WTC11 (cell line): ENCODE results near the gene ZNF491. TPM values are rescaled to one million over a fixed set of nuclear protein-coding genes. Genes with fewer than 3 reads are reported as not detected.
"Not testable (repeated sequence)": the region's sequence is repeated elsewhere in the genome, so short reads cannot be mapped to it uniquely, and the experiment has no call there.

Source experiments
- ATAC-seq: fragments of 200-7000 bp; cut with Tn5 transposase; 2 replicates; pipeline ENCODE4 v1.10.0; 2021; ENCODE audit warnings: mild to moderate bottlenecking, moderate library complexity
- CTCF ChIA-PET: fragments of 300-600 bp; sonication (Branson Sonifier 250); formaldehyde crosslinking; loops from one replicate; lab custom pipeline; 2021; ENCODE audit warnings: antibody characterized with exemption; lab: Charles Lee
- POLR2A ChIA-PET: fragments of 350-600 bp; sonication (Branson Sonifier 250); formaldehyde crosslinking; loops from one replicate; lab custom pipeline; 2021; ENCODE audit warnings: antibody characterized with exemption; lab: Charles Lee
- DNase-seq: peaks from one replicate; pipeline ENCODE4 v3.0.0; 2021; ENCODE audit warnings: low spot score
- H3K27ac Mint-ChIP-seq: 2 replicates; pipeline ENCODE4 v1.8.0; 2021; ENCODE audit warnings: mixed read lengths
- H3K27me3 Mint-ChIP-seq: 2 replicates; pipeline ENCODE4 v1.8.0; 2021; ENCODE audit warnings: low read depth, mild to moderate bottlenecking, moderate library complexity, mixed read lengths
- H3K36me3 Mint-ChIP-seq: 2 replicates; pipeline ENCODE4 v1.8.0; 2021; ENCODE audit warnings: mixed read lengths
- H3K4me1 Mint-ChIP-seq: 2 replicates; pipeline ENCODE4 v1.8.0; 2022; ENCODE audit warnings: mixed read lengths
- H3K4me3 Mint-ChIP-seq: 2 replicates; pipeline ENCODE4 v1.8.0; 2021; ENCODE audit warnings: mild to moderate bottlenecking, moderate library complexity, mixed read lengths
- H3K9me3 Mint-ChIP-seq: 2 replicates; pipeline ENCODE4 v1.8.0; 2021; ENCODE audit warnings: mixed read lengths
- E2F4 ChIP-seq: sonication (generic); formaldehyde crosslinking; IDR thresholded peaks from 2 replicates; pipeline ENCODE4 v1.8.1; 2022; ENCODE audit warnings: low read depth, mild to moderate bottlenecking, moderate library complexity, missing genetic modification reagents, borderline replicate concordance
- RELA ChIP-seq: sonication (generic); formaldehyde crosslinking; IDR thresholded peaks from 2 replicates; pipeline ENCODE4 v1.8.1; 2022; ENCODE audit warnings: missing genetic modification reagents, mild to moderate bottlenecking, borderline replicate concordance
- STAT6 ChIP-seq: sonication (generic); formaldehyde crosslinking; conservative IDR thresholded peaks from 2 replicates; pipeline ENCODE4 v1.8.1; 2023; ENCODE audit warnings: mild to moderate bottlenecking, low read depth, missing genetic modification reagents, moderate library complexity
- TP53 ChIP-seq: sonication (generic); formaldehyde crosslinking; IDR thresholded peaks from 2 replicates; pipeline ENCODE4 v1.8.1; 2023; ENCODE audit warnings: mild to moderate bottlenecking, missing genetic modification reagents
- ZNF121 ChIP-seq: sonication (generic); formaldehyde crosslinking; IDR thresholded peaks from 2 replicates; pipeline ENCODE4 v1.8.0; 2023; ENCODE audit warnings: missing genetic modification reagents
- ZNF138 ChIP-seq: sonication (generic); formaldehyde crosslinking; conservative IDR thresholded peaks from 2 replicates; pipeline ENCODE4 v1.8.1; 2022; ENCODE audit warnings: mild to moderate bottlenecking, moderate library complexity, missing genetic modification reagents
- ZNF219 ChIP-seq: sonication (generic); formaldehyde crosslinking; IDR thresholded peaks from 2 replicates; pipeline ENCODE4 v1.8.0; 2023; ENCODE audit warnings: missing genetic modification reagents, mild to moderate bottlenecking, borderline replicate concordance
- total RNA-seq: library from RNA; stranded (reverse); gene quantifications from 3 replicates; pipeline ENCODE4 v1.2.3, GENCODE V29; 2021
- TF ChIP-seq, protein P1 (sequence below): fragments of 200-600 bp; IDR thresholded peaks from 2 replicates; pipeline ENCODE4 v1.8.0; 2022; ENCODE audit warnings: antibody characterized with exemption
- TF ChIP-seq, protein P2 (sequence below): sonication (generic); formaldehyde crosslinking; IDR thresholded peaks from 2 replicates; pipeline ENCODE4 v1.8.0; 2023; ENCODE audit warnings: missing genetic modification reagents, mild to moderate bottlenecking, borderline replicate concordance
- TF ChIP-seq, protein P3 (sequence below): sonication (generic); formaldehyde crosslinking; IDR thresholded peaks from 2 replicates; pipeline ENCODE4 v1.8.0; 2022; ENCODE audit warnings: missing genetic modification reagents
- TF ChIP-seq, protein P4 (sequence below): sonication (generic); formaldehyde crosslinking; IDR thresholded peaks from 2 replicates; pipeline ENCODE4 v1.8.1; 2023; ENCODE audit warnings: mild to moderate bottlenecking, missing genetic modification reagents

The ZNF491 gene
- total RNA-seq, 1 experiment from 2014 or later: 2.1 TPM

DNA sequence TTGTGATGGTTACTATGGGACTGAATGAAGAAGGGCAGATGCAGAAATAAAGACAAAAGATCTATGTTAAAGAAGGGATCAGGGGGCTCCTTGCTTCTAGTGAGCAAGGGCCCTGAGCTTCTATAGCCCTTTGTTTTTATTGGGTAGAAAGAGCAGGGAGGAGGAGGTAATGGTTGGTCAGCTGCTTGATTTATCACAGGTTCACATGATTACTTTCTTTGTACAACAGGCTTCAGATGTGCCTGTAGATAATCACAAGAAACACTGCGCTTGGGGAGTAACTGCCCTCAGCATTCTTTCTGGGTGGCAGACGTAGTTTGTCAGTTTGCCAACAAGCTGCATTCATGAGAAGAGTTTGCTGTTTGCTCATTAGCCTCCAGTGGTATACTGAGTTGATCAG, 45.4 kb downstream of the ZNF491 start (continued):
- TF ChIP-seq, protein P1, sequence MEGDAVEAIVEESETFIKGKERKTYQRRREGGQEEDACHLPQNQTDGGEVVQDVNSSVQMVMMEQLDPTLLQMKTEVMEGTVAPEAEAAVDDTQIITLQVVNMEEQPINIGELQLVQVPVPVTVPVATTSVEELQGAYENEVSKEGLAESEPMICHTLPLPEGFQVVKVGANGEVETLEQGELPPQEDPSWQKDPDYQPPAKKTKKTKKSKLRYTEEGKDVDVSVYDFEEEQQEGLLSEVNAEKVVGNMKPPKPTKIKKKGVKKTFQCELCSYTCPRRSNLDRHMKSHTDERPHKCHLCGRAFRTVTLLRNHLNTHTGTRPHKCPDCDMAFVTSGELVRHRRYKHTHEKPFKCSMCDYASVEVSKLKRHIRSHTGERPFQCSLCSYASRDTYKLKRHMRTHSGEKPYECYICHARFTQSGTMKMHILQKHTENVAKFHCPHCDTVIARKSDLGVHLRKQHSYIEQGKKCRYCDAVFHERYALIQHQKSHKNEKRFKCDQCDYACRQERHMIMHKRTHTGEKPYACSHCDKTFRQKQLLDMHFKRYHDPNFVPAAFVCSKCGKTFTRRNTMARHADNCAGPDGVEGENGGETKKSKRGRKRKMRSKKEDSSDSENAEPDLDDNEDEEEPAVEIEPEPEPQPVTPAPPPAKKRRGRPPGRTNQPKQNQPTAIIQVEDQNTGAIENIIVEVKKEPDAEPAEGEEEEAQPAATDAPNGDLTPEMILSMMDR: no peak
- TF ChIP-seq, protein P2, sequence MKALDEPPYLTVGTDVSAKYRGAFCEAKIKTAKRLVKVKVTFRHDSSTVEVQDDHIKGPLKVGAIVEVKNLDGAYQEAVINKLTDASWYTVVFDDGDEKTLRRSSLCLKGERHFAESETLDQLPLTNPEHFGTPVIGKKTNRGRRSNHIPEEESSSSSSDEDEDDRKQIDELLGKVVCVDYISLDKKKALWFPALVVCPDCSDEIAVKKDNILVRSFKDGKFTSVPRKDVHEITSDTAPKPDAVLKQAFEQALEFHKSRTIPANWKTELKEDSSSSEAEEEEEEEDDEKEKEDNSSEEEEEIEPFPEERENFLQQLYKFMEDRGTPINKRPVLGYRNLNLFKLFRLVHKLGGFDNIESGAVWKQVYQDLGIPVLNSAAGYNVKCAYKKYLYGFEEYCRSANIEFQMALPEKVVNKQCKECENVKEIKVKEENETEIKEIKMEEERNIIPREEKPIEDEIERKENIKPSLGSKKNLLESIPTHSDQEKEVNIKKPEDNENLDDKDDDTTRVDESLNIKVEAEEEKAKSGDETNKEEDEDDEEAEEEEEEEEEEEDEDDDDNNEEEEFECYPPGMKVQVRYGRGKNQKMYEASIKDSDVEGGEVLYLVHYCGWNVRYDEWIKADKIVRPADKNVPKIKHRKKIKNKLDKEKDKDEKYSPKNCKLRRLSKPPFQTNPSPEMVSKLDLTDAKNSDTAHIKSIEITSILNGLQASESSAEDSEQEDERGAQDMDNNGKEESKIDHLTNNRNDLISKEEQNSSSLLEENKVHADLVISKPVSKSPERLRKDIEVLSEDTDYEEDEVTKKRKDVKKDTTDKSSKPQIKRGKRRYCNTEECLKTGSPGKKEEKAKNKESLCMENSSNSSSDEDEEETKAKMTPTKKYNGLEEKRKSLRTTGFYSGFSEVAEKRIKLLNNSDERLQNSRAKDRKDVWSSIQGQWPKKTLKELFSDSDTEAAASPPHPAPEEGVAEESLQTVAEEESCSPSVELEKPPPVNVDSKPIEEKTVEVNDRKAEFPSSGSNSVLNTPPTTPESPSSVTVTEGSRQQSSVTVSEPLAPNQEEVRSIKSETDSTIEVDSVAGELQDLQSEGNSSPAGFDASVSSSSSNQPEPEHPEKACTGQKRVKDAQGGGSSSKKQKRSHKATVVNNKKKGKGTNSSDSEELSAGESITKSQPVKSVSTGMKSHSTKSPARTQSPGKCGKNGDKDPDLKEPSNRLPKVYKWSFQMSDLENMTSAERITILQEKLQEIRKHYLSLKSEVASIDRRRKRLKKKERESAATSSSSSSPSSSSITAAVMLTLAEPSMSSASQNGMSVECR (CRISPR knock-in tag): no peak
- TF ChIP-seq, protein P3, sequence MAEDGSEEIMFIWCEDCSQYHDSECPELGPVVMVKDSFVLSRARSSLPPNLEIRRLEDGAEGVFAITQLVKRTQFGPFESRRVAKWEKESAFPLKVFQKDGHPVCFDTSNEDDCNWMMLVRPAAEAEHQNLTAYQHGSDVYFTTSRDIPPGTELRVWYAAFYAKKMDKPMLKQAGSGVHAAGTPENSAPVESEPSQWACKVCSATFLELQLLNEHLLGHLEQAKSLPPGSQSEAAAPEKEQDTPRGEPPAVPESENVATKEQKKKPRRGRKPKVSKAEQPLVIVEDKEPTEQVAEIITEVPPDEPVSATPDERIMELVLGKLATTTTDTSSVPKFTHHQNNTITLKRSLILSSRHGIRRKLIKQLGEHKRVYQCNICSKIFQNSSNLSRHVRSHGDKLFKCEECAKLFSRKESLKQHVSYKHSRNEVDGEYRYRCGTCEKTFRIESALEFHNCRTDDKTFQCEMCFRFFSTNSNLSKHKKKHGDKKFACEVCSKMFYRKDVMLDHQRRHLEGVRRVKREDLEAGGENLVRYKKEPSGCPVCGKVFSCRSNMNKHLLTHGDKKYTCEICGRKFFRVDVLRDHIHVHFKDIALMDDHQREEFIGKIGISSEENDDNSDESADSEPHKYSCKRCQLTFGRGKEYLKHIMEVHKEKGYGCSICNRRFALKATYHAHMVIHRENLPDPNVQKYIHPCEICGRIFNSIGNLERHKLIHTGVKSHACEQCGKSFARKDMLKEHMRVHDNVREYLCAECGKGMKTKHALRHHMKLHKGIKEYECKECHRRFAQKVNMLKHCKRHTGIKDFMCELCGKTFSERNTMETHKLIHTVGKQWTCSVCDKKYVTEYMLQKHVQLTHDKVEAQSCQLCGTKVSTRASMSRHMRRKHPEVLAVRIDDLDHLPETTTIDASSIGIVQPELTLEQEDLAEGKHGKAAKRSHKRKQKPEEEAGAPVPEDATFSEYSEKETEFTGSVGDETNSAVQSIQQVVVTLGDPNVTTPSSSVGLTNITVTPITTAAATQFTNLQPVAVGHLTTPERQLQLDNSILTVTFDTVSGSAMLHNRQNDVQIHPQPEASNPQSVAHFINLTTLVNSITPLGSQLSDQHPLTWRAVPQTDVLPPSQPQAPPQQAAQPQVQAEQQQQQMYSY: no peak
- no peak for TF ChIP-seq RELA (CRISPR knock-in tag)
- TF ChIP-seq ZNF138 (CRISPR knock-in tag): no peak
- TF ChIP-seq TP53 (CRISPR knock-in tag): no peak

- POLR2A ChIA-PET: interaction anchor here (0.8 to 1.3 kb wide), 3 partner anchors 8 to 50 kb away, joined by 3 to 4 read pairs (median 3); partner anchors contain the start of gene ZNF491
- Mint-ChIP-seq H3K36me3 (peaks cover 11% of the 10 kb centered on the region; the same call in 1 of the 2 replicates), H3K27ac (peak overlapping the region; percentile 88), H3K4me3 (peak overlapping the region; percentile 80), H3K27me3 (peaks cover 22% of the 10 kb centered on the region), H3K4me1 (peaks cover 24% of the 10 kb centered on the region)
- DNase-seq (peak; percentile 61), ATAC-seq (peak; percentile 73)
- not testable (repeated sequence) for H3K9me3 Mint-ChIP-seq
- CTCF ChIA-PET: interaction anchor here (0.9 to 2.4 kb wide), 14 partner anchors 9 to 293 kb away, joined by 3 to 27 read pairs (median 5); partner anchors contain the start of genes ZNF20, ZNF440, ZNF441 and ZNF491
Observed at GRCh38 chr19:11847615-11848014, 49.3 kb downstream of the ZNF491 start.

GRCh38 chr19:11848200-11848593, 49.9 kb downstream of the ZNF491 start:
- Mint-ChIP-seq H3K4me3 (peak overlapping the region; percentile 80), H3K27ac (peak overlapping the region; percentile 47; the same call in 1 of the 2 replicates), H3K36me3 (peaks cover 14% of the 10 kb centered on the region), H3K9me3 (peaks cover 3% of the 10 kb centered on the region), H3K27me3 (peaks cover 22% of the 10 kb centered on the region), H3K4me1 (peaks cover 24% of the 10 kb centered on the region)
- ATAC-seq (no peak), DNase-seq (no peak)
- POLR2A ChIA-PET: interaction anchor here (0.8 to 1.4 kb wide), 5 partner anchors 9 to 292 kb away, joined by 3 to 6 read pairs (median 3); partner anchors contain the start of genes ZNF20, ZNF491 and ZNF69
- CTCF ChIA-PET: interaction anchor here (0.6 to 2.4 kb wide), 17 partner anchors 10 to 292 kb away, joined by 3 to 27 read pairs (median 4); partner anchors contain the start of genes ZNF20, ZNF440, ZNF441 and ZNF491
- TF ChIP-seq, protein P3: no peak
- no peak for TF ChIP-seq ZNF219 (CRISPR knock-in tag)
- no peak for TF ChIP-seq STAT6
- TF ChIP-seq ZNF121 (CRISPR knock-in tag): no peak
- TF ChIP-seq E2F4: no peak
- TF ChIP-seq, protein P4, sequence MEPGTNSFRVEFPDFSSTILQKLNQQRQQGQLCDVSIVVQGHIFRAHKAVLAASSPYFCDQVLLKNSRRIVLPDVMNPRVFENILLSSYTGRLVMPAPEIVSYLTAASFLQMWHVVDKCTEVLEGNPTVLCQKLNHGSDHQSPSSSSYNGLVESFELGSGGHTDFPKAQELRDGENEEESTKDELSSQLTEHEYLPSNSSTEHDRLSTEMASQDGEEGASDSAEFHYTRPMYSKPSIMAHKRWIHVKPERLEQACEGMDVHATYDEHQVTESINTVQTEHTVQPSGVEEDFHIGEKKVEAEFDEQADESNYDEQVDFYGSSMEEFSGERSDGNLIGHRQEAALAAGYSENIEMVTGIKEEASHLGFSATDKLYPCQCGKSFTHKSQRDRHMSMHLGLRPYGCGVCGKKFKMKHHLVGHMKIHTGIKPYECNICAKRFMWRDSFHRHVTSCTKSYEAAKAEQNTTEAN (CRISPR knock-in tag): no peak
